GM21619 (cell line): ENCODE results near the gene NUP62.
"Not testable (repeated sequence)": the region's sequence is repeated elsewhere in the genome, so short reads cannot be mapped to it uniquely, and the experiment has no call there.

Experiments
- ATAC-seq: cut with Tn5 transposase; IDR thresholded peaks from one replicate; pipeline ENCODE4 v1.9.1; 2021; ENCODE audit not compliant: unreplicated experiment

Gene NUP62

DNA sequence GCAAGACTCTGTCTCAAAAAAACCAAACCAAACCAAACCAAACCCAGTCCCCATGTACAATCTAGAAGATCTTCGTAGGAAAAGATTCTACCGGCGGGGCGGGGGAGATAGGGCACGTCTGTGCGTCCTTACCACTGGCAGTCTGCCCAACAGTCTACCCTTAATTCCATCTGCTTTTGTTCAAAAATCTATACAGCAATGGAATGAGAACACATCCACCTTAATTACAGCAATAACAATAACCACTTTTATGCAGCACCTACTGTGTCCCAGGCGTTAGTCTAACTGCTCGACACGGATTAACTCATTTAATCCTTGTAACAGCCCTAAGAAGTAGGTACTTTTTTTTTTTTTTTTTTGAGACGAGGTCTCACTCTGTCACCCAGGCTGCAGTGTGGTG lies 2.8 kb downstream of the NUP62 start:
- ATAC-seq, result no peak

DNA sequence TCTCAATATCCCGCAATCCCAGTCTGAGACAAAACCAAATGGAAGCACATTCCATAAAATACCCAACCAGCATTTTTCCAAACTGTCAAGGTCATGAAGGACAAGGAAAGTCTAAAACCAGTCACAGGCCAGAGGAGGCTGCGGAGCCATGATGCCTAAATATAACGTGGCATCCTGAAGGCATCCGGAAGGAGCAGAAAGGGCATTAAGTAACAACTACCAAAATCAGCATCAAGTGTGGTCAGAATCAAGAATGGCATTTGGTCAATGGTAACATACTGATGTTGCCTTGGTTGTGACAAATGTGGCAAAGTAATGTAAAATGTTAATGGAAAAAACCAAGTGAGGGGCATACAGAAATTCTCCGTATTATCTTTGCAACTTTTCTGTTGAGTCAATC lies 3.8 kb downstream of the NUP62 start:
- ATAC-seq, result no peak

- ATAC-seq, result not testable (repeated sequence)
Measured at GRCh38 chr19:49924881-49925210, 4.5 kb downstream of the NUP62 start.

DNA sequence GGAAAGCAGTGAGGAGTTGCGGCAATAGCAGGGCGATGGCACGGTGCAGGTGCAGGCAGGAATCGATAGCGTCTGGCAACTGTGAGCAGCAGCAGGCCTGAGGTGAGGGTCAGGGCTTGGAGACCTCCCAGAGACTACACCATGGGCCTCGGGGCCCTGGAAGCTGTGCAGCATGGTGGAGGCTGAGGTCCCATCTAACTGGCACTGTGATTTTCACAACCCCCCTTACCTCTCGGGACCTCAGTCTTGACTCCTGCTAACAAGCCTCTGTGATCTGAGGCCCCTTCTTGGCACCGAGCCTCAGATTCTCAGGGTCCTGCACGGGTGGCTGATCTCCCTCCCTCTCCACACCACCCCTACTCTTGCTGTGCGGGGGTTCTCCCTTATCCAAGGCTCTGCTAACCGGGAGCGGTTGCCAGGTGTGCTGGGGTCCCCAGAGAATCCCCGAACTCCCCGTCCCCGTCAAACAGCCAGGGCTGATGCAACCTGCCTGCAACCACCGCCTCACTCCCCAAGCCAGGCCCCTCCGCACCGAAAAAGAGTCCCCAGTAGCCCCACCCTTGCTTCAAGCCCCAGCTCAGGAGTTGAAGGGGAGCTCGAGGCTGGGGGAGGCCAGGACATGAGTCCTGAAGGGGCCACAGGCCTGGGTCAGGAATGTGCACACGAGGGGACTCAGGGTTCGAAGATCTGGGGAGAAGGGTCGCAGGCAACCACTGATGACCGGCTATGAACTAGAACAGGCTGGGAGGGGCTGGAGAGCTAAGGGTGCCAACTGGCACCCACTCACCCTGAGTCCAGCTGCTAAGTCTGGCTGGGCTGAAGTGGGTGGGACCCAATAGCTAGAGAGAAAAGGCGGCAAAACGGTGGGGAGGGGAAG lies 5.1 kb downstream of the NUP62 start:
- ATAC-seq, result no peak

DNA sequence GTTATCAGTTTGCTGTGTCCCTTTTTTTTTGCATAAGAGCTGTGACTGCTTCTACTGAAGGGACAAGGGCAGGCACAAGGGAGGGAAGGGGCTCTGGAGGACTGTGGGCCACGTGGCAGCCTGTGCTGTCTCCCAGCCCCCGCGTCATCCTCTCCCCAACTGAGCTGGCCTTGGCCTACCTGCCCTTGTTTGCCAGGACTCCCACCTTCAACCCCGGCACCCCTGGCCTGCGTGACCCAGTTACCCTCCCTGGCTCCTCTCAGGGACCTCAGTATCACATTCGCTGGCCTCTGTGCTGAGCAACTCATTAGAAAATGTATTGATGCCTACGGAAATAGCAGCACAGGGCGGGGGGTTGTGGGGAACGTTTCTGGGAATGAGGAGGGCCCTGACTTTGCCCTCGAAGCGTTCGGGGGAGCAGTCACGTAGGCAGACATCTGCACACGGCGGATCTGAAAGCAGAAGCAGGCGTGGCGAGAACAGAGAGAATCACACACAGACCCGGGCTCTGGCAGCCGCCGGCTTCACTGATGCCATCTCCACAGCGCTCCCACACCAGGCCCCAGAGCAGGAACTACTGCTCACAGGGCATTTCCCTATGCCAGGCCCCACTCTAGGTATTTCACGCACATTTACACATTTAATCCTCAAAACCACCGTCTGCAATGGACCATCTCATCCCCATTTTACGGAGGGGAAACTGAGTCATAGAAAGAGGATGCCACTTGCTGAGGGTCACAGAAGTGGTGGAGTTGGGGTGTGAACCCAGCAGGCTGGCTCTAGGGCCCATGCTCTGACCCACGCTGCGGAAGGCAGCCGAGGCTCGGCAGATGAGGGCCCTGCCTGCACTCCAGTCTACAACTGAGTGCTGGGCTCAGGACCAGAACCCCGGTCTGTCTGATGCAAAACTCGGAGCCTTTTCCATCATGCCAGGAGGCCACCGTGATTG lies 6.0 kb downstream of the NUP62 start:
- no peak for ATAC-seq

DNA sequence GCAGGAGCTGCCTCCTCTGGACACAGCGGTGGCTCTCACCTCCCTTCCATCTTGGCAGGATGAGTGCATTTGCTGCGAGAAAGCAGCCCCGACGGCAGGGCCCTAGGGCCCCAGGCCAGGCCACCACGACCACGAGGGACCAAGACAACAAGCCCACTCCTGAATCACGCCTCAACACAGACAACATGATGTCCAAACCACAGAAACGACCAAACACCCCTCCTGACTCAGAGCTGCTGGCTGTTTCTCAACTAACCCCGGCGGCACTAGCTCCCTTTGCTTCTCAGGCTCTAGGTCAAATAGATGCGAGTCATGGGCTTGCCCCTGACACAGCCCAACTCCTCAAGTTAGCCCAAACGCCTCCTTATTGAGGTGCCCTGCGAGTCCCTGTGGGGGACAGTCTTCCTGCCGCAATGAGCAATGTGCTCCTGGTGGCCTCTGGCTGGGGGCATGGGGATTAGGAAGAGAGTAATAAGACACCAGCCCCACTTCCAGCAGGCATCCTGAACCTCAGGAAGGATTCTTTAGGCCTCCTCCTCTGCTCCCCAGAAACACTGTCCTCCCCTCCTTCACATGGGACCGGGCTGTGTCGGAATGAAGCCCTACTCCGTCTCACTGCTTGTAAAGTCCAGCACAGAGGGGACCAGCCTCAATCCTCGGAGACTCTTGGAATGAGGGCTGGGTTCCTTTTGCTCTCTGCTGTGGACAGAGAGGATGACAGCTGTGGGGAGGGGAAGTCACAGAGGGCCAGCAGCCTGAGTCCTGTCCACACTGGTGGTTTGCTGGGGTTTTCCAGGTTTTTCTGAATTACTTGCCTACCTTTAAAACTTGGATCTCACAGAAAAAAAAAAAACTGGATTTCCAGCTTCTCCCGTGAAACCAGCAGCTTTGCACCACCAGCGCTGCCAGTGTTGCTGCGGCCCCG lies 7.2 kb downstream of the NUP62 start:
- ATAC-seq, result no peak

DNA sequence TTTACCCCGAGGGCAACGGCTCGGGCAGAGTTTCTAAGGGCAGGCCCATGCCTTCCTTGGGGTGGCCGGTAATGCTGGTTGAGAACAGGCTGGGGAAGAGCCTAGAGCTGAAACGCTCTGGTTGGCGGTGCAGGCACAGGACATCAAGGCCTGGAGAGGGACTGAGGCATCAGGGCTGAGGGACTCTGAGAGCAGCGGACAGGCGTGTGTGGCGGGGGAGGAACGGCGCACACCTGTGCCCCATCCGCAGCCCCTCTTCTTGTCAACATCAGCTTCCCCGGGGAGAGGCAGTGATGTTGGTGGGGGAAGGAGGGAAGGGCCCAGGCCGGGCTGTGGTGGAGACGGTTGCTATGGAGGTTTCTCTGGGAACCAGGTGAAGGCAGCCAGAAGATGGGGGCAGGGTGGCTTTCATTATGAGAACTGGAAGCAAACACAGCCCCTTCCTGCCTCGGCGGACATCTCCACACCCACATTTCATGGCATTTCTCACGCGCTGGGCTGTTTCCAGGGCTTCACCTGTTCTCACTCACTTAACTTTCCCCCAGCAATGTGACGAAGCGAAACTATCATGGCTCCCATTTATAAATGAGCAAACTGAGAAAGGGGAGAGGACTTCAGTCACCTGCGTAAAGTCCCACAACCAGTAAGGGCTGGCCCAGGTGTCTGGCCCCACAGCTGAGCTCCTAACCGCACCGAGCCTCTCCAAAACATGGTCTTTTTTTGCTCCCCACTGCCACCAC lies 8.5 kb downstream of the NUP62 start:
- no peak for ATAC-seq

GRCh38 chr19:49918089-49918488 lies 11.2 kb downstream of the NUP62 start:
- no peak for ATAC-seq

DNA sequence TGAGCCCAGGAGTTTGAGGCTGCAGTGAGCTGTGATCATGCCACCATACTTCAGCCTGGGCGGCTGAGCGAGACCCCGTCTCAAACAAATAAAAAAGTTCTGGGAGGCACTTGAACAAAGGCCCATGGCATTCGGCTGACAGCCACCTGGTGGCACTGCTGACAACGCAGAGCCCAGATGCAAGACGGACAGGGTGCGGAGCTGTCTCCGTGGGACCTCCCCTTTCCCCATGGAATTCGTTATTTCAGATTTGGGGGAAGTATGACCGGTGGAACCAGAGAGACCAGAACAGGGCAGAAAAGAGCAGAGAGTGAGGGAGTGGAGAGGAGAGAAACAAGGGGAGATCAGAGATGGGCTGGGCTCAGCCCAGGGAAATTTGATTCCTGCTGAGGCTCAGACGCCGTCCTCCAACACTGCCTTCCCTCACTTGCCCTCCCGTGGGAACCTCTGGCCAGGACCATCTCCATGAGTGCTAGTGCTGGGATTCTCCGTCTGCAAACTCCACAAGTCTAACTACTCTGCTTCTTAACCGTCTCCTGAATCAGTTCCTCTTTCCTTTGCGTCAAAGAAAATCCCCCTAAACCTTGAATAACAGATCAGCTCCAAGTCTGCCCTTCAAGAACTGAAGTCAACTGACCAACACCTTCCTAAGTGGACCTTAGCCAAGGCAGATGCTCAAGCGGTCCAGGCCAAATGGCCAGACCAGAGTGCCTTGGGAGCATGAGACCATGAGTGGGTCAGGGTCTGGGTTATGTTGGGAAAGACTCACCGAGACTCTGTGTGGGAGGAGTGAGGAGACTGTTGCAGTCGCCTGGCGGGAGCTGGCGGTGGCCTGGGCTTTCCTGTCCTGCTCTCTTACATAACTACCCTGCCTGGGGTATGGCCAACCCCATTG lies 12.2 kb downstream of the NUP62 start:
- no peak for ATAC-seq

- no peak for ATAC-seq
Measured at GRCh38 chr19:49915271-49915670, 14.0 kb downstream of the NUP62 start.

DNA sequence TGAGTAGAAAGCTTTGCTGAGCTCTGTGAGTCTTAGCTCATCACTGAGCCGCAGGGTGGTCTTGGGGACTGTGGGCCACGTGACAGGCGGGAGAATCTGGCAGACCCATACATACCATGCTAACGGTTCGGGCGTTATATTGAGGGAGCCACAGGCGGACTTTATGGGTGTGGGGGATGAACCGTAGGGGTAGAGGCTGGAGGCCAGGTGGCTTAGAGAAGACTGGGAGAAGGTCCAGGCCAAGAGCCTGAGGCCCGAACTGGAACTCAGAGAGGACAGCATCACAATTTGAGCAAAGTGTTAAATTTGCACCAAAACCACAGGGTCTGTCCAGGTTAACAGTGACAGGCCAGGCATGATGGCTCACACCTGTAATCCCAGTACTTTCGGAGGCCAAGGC lies 15.6 kb downstream of the NUP62 start:
- ATAC-seq, result no peak

- ATAC-seq, result no peak
Measured at GRCh38 chr19:49912965-49913685, 16.2 kb downstream of the NUP62 start.

GRCh38 chr19:49911381-49912145 lies 17.7 kb downstream of the NUP62 start:
- ATAC-seq, result no peak

DNA sequence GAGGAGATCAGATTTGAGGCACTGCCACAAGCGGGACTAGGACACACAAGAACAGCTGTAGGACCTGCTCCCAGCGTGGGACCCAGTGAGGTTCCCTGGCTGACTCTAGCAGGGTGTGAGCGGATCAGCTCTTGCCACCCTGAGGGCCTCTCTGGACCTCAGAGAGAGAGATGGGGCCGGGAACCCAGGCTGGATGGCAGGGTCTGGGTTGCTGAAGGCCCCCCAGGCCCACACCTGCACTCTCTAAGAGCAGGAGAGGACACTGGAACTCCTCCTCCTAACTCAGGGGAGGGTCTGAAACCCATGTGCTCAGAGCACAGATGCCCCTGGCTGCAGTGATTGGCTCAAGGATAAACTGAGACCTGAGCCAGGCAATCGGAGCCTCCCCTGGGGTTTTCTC lies 19.1 kb downstream of the NUP62 start:
- ATAC-seq, result no peak

DNA sequence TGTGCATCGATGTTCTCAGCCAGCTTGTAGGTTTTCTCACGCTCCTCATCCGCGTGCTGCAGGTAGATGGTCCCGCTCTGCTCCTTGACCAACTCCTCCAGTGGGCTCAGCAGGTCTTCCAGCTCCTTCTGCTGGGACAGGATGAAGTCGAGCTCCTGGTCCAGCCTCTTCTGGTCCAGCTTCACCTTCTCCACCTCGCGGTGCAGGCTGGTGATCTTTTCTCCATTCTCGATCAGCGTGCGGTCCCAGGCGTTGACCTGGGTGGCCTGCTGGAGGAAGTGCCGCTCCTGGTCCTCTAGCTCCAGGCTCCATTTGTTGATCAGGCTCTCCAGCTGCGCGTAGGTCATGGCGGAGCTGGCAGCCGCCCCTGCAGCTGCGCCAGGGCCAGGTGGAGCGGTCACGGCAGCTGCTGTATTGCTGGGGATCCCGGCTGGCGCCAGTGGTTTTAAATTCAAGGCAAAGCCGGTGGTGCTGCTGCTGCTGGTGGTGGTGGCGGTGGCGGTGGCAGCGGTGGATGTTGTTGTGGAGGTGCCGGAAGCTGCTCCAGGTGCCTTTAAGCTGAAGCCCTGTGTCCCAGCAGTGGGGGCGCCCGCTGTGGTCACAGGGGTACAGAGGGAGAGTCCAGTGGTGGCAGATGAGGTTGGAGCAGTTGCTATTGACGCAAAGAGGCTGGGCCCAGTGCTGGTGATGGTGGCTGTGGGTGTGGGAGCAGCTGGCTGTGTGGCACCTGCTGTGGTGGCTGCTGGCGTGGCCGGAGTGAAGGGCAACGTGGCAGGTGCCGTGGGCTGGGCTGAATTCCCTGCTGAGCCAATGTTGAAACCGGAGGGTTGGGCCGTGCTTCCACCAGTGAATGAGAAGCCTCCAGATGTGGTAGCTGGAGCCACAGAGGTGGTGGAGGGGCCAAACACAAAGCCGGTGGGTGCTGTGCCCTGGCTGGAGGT lies 20.6 kb downstream of the NUP62 start:
- ATAC-seq, result no peak

- no peak for ATAC-seq
Measured at GRCh38 chr19:49907745-49908446, 21.4 kb downstream of the NUP62 start.
